Measurements from ENCODE around the gene DRD4.
"Not testable (repeated sequence)": the region's sequence is repeated elsewhere in the genome, so short reads cannot be mapped to it uniquely, and the experiment has no call there.

The DRD4 gene

DNA sequence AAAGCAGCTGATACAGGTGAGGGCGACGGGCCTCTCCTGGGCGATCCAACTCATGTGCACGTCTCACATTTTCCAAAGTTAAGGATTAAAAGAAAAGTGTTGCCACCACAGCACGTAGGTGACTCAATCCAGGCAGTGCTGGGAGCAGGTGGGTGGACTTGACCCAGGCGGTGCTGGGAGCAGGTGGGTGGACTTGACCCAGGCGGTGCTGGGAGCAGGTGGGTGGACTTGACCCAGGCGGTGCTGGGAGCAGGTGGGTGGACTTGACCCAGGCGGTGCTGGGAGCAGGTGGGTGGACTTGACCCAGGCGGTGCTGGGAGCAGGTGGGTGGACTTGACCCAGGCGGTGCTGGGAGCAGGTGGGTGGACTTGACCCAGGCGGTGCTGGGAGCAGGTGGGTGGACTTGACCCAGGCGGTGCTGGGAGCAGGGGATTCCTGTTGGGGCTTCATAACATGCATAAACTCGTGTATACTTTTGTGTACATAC lies 10.6 kb downstream of the DRD4 start:
- DNase-seq: not testable (repeated sequence)

DNA sequence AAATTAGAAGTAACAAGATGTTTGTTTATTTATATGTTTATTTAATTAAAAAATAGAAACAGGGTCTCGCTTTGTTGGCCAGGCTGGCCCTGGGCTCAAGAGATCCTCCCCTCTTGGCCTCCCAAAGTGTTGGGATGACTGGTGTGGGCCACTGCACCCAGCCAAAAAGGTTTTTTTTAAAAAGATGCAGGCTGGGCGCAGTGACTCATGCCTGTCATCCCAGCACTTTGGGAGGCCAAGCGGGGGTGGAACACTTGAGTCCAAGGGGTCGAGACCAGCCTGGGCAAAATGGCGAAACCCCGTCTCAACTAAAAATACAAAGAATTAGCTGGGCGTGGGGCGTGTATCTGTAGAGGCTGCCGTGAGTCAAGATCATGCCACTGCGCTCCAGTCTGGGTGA lies 13.4 kb downstream of the DRD4 start:
- DNase-seq: no peak

DNA sequence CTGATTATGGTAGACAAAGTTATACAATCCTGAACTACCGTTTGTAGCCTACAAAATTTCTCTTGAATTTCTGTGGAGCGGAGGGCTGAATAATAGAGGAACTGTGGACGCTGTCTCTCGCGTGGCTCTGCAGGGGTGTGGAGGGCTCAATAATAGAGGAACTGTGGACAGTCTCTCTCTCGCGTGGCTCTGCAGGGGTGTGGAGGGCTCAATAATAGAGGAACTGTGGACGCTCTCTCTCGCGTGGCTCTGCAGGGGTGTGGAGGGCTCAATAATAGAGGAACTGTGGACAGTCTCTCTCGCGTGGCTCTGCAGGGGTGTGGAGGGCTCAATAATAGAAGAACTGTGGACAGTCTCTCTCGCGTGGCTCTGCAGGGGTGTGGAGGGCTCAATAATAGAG lies 16.1 kb downstream of the DRD4 start:
- DNase-seq: not testable (repeated sequence)

DNA sequence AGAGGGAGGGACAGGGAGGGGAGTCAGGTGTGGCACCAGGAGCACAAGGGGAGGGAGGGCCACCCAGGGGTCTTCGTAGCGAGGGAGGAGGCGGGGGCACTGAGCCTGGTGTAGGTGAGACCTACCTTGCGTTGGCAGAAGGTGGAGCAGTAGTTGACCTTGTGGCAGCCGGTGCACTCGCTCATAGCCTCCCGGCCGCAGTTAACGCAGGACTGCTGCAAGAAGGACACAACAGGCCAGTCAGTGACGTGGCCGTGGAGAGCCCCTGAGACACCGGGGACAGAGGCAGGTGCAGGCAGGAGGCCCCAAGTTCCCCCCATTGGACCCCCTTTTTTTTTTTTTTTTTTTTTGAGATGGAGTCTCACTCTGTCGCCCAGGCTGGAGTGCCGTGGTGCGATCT lies 16.8 kb downstream of the DRD4 start:
- DNase-seq: no peak

DNA sequence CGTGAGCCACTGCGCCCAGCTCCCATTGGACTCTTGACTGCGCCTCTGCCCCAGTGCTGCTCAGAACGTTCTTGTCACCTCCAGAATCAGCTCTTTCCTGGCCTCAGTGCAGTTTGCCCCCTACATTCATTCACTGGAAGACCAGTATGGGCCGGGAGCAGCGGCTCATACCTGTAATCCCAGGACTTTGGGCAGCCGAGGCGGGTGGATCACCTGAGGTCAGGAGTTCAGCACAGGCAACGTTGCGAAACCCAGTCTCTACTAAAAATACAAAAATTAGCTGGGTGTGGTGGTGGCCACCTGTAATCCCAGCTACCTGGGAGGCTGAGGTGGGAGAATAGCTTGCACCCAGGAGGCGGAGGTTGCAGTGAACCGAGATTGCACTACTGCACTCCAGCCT lies 17.4 kb downstream of the DRD4 start:
- DNase-seq: not testable (repeated sequence)

DNA sequence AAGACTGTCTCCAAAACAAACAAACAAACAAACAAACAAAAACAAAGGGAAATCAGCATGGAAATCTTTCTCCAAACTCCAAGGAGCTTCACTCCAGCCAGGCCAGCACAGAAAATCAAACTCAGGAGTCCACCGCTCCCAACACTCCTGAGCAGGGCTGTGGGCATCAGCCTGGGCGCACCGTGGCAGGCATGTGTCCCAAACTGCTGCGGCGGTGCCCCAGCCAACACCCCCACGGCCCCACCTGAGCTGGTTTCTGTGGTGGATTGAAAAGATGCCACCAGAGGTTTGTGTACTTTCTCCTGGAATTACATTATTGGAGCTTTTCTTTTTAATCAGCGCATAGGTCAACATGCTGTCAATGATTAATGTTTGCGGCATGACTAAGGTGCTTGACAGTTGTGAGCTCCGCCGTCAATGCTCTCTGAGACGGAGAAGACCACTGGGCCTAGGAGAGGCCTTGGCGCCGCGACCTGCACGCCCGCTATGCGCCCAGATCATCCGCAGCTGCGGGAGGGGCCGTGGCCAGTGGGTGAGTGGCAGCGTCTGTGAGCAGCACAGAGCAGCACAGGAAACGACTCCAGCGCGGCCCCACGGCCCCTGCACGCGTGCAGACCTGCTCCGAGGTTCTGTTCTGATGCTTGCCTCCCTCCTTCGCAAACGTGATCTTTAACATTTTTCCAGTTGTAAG lies 18.1 kb downstream of the DRD4 start:
- DNase-seq: no peak

DNA sequence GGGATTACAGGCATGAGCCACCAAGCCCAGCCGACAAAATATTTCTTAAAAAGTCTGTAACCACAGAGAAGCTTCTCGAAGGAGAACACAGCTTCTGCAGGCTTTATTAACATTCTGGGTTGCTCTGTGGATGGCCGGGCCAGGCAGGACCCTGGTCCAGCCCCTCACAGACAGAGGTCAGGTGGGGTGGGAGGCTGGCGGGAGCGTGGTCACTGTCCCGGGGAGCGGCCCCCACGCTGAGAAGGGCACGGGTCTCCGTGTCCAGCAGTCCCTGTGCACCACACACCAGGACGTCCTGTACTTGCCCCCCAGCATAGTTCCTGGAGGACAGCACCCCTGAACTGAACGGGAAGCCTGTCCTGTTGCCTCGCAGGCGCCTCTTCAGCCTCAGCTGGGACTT lies 19.4 kb downstream of the DRD4 start:
- DNase-seq: no peak

DNA sequence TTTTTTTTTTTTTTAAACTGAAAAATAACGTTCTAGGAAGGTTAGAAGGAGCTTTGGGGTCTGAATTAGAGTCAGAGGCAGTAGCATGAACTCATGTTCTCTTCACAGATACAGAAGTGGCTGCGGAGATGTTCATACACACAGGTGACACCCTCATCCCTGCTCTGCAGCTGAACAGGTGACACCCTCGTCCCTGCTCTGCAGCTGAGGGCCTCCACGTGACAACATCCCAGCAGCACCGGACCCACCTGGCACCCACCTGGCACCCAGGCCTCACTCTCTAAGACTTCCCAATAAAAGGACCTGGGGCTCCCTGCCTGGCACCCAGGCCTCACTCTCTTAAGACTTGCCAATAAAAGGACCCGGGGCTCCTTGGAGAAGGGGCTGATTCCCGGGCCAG lies 19.8 kb downstream of the DRD4 start:
- no peak for DNase-seq

DNA sequence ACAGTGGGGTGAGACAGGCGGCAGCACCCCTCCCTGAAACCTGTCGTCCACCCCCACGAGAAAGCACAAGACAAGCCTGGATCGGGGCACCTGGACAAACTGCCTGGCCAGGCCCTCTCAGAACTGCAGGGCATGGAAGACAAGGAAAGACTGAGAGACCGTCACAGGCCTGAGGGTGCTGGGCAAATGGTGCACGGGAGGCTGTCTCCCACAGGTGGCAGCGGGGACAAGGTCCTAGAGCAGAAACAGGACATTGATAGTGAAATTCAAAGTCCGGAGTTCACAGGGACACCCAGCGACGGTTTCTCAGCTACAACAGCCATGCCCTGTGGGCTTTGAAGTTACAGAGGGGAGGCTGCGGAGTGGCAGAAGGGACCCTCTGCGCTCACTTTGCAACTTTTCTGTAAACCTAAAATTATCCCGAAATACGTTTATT lies 20.6 kb downstream of the DRD4 start:
- no peak for DNase-seq

DNA sequence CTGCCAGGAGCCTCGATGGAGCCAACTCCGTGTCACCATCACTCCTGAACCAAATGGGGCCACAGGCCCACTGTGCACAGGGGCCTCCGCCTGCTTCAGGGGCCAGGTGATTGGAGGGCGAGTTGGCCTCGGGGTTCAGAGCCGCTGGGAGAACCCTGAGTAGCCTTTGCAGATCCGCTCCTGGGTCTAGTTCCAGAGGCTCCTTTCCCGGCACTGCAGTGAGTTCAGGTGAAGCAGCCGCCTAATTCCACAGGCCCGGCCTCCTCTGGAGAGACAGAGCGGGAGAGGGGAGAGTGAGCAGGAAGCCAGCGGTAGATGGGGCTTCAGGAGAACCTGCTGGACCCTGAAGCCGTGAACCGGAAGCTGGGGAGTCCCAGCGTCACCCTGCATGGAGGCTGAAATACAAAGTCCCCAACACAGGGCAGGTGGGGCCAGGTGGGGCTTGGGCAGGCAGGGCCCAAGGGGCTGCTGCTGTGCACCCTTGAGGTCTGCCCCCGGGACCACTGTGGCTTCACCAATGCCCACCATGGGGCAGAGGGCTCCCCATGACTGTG lies 22.5 kb downstream of the DRD4 start:
- DNase-seq: no peak

DNA sequence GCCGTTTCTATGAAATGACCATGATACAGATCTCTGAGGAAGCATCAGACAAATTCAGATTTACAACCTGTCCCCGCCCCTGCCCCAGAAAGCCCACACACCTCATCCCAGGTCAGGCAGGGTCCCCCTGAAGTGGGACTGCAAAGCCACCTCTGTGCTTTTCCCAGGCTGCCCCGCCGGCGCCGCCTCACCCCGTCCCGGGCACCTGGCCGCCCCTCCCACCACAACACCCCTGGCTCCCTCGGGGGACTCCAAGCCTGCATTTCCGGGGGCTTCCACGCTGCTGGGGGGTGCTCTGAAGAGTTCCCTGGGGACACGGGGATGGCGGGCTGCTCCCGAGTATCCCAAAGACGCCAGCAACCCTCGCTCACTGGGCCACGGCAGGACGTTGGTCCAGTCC lies 23.2 kb downstream of the DRD4 start:
- DNase-seq: no peak

DNA sequence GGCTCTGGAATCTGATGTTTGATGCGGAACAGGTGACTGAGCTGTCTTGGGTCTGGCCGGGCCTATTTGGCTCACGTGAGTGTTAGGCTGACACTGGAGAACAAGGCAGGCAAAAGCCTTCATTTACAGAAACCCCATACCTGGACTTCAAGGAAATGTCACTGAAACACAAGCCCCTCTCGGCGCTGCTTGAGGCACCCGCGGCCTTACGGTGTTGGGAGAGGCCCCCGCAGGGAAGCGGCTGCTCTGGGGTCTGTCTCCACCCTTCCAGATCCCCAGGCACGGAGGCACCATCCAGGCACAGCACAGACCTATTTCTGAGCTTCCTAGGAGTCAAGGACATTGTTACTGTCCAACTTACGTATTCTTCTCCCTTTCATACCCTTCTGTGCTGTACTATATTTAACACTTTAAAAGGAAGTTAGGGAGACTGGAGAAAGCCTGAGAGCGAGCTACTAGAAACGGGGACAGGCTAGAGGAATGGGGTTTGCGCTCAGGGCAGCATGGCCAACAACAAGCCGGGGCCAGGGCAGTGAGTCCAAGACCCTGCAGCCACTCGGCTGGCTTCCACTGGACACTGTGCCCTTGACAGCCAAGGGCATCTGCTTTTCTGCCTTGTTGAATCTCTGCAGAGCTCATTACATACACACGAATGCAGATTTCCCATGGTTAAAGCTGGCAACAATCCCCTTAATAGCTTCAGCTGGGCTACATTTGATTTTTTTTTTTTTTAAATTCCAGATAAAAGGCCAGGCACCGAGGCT lies 23.8 kb downstream of the DRD4 start:
- DNase-seq: no peak

DNA sequence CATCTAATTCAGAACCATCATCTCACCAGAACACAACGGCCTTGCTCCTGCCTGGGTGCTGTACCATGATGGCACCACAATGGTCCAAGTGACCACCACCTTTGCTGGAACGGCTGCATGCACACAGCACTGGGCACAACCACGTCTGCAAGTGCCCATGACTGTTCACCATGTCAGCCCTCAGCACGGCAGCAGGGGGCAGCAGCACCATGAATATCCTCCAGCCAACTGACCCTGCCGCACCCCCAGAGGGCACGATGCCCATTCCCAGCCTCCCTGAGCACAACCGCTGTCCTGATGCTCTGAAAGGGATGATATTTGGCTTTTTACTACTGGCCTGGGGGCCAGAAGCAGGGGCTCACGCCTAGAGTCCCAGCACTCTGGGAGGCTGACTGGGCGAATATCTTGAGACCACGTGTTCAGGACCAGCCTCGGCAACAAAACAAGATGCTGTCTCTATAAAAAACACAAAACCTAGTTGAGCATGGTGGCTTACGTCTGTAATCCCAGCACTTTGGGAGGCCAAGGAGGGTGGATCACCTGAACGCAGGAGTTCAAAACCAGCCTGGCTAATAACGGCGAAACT lies 25.7 kb downstream of the DRD4 start:
- DNase-seq: peak; percentile 28

DNA sequence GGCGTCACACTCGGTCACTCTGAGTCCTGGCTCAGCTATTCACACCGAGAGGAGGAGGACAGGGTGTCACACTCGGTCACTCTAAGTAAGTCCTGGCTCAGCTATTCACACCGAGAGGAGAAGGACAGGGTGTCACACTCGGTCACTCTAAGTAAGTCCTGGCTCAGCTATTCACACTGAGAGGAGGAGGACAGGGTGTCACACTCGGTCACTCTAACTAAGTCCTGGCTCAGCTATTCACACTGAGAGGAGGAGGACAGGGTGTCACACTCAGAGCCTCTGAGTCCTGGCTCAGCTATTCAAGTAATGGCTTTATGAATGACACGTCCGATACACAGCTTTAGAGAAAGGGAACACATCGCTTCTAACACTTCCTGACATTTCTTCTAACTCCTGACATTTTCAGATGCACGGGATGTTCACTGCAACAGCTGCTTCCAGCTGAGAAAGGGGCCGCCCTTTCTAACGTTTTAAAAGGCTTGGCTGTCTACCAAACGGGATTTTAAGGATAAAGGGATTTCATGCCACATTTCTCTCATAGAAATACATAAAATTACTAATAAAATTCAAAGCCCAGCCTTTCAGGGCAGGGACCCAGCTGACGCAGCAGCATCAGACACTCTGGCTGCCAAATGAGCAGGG lies 28.1 kb downstream of the DRD4 start:
- DNase-seq: no peak

DNA sequence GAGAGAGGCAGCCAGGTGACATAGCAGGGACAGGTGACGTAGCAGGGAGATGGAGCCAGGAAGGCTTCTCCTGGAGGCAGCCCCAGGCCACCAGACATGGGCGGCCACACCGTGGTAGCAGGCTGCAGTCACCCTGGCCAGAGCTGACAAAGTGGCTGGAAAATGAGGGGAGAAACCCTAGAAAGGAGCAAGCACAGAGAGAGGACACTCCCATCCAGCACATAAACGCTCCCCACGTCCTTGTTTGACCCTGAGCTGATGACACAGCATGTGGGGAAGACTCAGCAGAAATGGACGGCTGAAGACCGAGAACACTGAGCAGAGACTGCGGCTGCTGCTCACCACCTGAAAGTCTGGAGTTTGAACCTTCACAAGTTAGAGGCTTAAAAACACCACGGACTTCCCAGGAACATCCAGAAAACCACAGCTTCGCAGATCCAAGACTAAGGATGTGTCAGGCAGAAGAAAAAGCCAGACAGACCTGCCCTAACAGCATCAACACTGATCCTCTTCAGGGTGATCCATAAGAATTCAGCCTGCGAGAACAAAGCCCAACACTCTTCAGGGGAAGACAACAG lies 28.7 kb downstream of the DRD4 start:
- DNase-seq: no peak

DNA sequence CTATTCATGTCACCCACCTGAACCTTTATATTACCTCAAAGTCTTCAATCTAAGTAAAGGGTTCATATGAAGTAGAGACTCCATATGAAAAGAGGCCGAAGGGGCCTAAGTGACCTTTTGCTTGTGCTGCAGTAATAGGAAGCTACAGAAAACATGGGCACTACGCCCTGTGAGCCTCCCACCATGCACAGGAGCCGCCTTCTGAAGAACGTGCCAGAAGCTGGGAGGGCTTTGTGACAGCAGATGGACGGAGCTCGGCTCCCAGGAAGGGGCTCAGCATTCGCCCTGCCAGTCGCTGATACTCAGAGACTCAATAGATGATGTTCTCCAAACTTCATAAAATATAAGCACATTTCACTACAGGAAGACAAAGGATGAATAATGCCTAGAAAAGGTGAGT lies 36.8 kb downstream of the DRD4 start:
- DNase-seq: no peak

DNA sequence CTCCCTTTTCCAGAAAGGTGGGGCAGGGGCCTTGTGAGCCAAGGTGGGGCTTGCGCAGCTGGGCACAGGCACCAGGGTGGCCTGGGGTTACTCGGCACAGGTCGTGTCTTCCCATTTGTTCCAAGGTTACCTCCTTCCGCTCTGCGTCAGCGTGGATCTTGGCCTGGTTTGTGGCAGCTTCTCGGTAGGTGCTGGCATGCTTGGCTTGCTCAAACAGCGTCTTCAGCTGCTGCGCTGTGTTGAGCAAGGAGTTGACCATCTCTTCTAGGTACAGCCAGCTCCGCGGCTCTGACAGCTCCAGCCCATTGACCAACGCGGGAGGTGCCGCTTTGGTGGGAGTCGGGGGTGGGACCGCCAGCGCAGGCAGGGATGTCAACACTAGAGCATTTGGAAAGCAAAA lies 37.3 kb downstream of the DRD4 start:
- no peak for DNase-seq

DNA sequence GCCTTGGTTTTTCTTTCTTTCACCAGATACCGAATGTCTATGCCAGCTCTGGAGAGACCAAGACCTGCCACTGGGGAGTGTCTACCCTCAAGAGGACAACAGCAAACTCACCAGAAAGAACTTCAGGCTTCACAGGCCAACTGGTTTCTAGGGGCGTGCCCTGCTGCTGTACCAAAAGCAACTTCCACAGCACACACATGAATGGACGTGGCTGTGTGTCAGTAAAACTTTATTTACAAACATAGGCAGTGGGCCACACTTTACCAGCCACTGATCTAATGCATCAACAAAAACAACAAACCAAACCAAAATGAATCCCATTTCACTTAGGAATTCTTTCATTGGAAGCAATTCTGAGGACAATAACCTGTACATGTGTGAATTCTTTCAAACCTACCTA lies 41.2 kb downstream of the DRD4 start:
- no peak for DNase-seq

DNA sequence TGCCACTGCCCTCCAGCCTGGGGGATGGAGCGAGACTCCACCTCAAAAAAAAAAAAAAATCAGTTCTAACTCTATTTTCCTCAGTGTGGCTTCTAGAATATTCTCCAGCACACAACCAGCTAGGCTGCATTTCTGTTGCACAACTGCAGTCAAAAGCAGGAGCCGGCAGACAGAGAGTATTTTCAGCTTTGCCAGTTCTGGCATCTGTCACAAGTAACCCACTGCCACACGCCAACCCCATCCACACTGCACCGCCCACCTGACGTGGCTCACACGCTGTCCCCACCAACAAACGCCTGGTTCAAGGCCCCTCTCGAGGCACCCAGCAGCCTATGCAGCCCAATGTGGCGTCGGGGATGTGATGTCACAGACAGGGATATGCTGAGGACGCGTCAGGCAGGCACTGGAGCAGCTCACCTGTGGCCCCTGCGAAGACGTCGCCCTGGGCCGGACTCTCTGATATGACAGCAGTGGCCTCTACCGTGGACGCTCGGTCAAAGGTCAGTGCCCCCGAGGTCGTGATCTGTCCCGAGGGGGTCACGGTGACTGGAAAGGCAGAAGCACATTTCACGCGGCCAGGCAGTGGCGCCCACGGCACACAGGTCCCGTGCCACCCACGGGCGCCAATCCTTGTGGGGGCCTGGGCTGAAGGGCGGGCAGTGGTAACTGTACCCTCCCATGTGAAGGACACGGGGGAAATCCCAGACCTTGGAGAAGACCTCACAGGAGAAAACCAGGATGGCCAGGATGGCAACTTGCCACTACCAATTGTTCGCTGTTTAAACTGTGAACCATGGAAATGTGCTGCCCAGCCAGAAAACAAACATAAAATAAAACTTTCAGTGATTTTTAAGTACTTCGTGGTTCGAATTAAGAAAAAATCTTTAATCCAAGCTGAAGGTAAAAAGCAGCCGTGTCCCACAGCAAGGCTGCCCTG lies 42.5 kb downstream of the DRD4 start:
- DNase-seq: no peak

DNA sequence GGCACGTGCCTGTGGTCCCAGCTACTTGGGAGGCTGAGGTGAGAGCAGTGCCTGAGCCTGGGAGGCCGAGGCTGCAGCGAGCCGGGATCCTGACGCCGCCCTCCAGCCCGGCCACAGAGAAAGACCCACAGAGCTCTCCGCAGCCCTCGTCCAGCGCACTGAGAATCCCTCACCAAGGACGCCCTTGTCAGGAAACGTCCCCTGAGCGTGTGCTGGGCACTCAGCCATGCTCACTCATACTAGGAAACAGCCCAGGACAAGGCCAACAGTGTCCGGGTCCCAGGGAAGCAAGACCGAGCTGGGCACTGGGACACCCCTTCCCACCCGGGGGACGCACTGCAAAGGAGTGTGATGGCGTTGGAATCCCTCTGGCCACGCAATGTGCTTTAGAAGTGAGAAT lies 43.4 kb downstream of the DRD4 start:
- no peak for DNase-seq

DNA sequence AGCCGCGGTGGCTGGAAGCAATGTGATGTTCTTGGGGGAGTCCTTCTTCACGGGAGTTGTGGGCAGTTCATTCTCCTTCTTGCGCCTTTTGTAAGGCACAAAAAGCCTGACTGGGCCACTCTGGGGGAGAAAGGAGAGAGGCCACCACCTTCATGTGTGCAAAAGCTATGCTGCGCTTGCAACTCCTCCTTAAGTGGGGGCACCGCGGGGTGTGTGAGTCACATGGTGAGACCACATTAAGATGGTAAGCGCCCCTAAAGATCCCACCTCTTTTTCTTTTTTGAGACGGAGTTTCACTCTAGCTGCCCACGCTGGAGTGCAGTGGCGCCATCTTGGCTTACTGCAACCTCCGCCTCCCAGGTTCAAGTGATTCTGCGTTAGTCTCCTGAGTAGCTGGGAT lies 43.9 kb downstream of the DRD4 start:
- no peak for DNase-seq
